ENCODE results near the gene SELENON.

DNA sequence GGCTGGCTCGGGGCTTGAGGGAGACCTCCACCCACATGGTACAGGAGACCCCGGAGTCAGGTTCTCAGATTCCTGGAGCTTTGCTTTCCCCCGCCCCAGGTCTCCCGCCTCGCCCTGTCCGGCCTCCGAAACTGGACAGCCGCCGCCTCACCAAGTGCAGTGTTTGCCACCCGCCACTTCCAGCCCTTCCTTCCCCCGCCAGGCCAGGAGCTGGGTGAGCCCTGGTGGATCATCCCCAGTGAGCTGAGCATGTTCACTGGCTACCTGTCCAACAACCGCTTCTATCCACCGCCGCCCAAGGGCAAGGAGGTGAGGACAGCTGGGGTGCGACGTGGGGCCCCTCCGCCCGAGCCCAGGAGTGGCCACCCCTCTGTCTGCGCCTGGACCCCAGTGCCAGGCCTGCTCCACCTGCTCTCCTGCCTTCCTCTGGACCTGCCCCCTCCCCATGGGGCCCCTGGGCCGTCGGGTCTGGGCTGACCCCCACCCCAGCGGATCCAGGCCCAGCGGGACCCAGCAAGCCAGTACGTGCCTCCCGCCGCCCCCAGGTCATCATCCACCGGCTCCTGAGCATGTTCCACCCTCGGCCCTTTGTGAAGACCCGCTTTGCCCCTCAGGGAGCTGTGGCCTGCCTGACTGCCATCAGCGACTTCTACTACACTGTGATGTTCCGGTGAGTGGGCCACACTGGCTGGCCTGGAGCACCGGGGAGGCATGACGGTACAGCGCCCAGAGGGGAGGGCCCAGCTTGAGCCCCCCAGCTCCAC, 8.7 kb downstream of the SELENON start:
- TF ChIP-seq, protein P1, sequence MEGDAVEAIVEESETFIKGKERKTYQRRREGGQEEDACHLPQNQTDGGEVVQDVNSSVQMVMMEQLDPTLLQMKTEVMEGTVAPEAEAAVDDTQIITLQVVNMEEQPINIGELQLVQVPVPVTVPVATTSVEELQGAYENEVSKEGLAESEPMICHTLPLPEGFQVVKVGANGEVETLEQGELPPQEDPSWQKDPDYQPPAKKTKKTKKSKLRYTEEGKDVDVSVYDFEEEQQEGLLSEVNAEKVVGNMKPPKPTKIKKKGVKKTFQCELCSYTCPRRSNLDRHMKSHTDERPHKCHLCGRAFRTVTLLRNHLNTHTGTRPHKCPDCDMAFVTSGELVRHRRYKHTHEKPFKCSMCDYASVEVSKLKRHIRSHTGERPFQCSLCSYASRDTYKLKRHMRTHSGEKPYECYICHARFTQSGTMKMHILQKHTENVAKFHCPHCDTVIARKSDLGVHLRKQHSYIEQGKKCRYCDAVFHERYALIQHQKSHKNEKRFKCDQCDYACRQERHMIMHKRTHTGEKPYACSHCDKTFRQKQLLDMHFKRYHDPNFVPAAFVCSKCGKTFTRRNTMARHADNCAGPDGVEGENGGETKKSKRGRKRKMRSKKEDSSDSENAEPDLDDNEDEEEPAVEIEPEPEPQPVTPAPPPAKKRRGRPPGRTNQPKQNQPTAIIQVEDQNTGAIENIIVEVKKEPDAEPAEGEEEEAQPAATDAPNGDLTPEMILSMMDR (IDR thresholded peaks at IDR 0.05) = no peak
- TF ChIP-seq, protein P2, sequence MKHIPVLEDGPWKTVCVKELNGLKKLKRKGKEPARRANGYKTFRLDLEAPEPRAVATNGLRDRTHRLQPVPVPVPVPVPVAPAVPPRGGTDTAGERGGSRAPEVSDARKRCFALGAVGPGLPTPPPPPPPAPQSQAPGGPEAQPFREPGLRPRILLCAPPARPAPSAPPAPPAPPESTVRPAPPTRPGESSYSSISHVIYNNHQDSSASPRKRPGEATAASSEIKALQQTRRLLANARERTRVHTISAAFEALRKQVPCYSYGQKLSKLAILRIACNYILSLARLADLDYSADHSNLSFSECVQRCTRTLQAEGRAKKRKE (CRISPR knock-in tag; IDR thresholded peaks at IDR 0.05; ENCODE audit: low read depth) = no peak
- TF ChIP-seq ESRRA (IDR thresholded peaks at IDR 0.05; ENCODE audit: borderline replicate concordance, low read length) (no peak), POLR2A (IDR thresholded peaks at IDR 0.05; ENCODE audit: low read length) (no peak)
